Upper lobe of right lung (tissue), 1 donor: ENCODE data around the gene EXOC4. TPM values are rescaled to one million over a fixed set of nuclear protein-coding genes. Genes with fewer than 3 reads are reported as not detected.

ENCODE experiments used
- ATAC-seq: fragments of 200-7000 bp; cut with Tn5 transposase; one replicate; pipeline ENCODE4 v1.9.1; 2020; ENCODE audit warnings: mild to moderate bottlenecking, moderate library complexity
- DNase-seq: peaks from one replicate; pipeline ENCODE4 v3.0.0-alpha.2; 2020
- H3K27ac ChIP-seq: fragments of 200-600 bp; one replicate; pipeline ENCODE4 v1.8.0; 2022
- H3K27me3 ChIP-seq: fragments of 200-600 bp; one replicate; pipeline ENCODE4 v1.8.0; 2022; ENCODE audit warnings: mild to moderate bottlenecking
- H3K36me3 ChIP-seq: fragments of 200-600 bp; one replicate; pipeline ENCODE4 v1.8.0; 2022
- H3K4me1 ChIP-seq: fragments of 200-600 bp; one replicate; pipeline ENCODE4 v1.8.0; 2022
- H3K4me3 ChIP-seq: fragments of 200-600 bp; one replicate; pipeline ENCODE4 v1.8.0; 2022; ENCODE audit warnings: mild to moderate bottlenecking
- H3K9me3 ChIP-seq: fragments of 200-600 bp; one replicate; pipeline ENCODE4 v1.8.0; 2022
- CTCF ChIP-seq: fragments of 200-600 bp; IDR thresholded peaks from one replicate; pipeline ENCODE4 v1.8.0; 2022; ENCODE audit warnings: antibody characterized with exemption
- intact Hi-C: fragments of 100-400 bp; cut with DNase I; formaldehyde crosslinking; loops from one replicate; pipeline ENCODE4 v1.11.0; 2022
- total RNA-seq: library from RNA; stranded (reverse); fragmentation: NEBNext Ultra II Directional; extraction: Animal tissue kit (Norgen Biotek cat#: 25700); gene quantifications from one replicate; pipeline ENCODE4 v1.2.1, GENCODE V29; 2021
- donor health status: DM: no; HTN: yes; CAD: no; lungs with severe emphysema.

EXOC4 gene
- total RNA-seq, 1 donor from 2014 or later = 73.5 TPM

- H3K27ac ChIP-seq = no peak overlapping the region
- intact Hi-C loops = no loop called here
- no peak for TF ChIP-seq CTCF
- no peaks in the 10 kb centered on the region for H3K36me3 ChIP-seq
- no peak for ATAC-seq
- no peak for DNase-seq
- no peak overlapping the region for H3K4me3 ChIP-seq
- H3K4me1 ChIP-seq = no peaks in the 10 kb centered on the region
- H3K9me3 ChIP-seq = no peaks in the 10 kb centered on the region
- H3K27me3 ChIP-seq = no peaks in the 10 kb centered on the region
Observed at GRCh38 chr7:133804127-133804526, 551.2 kb downstream of the EXOC4 start.

DNA sequence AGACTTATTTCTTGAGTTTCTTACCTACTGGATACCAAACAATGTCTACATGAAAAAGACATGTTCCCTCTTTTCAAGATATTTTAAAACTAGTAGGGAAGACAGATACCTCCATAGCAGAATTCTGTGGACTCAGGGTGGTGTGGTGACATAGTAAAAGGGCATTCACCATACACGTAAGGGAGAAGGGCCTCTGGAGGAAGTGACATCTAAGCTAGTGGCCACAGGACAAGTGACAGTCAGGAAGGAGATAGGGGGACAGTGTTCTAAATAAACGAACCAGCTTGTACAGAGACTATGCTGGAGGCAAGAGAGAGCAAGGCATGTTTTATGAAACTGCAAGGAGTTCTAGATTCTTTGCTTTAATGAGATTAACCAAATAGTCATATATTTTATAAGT lies 552.5 kb downstream of the EXOC4 start:
- Histone ChIP-seq H3K27me3 (no peaks in the 10 kb centered on the region), H3K4me1 (no peaks in the 10 kb centered on the region)
- DNase-seq = no peak

DNA sequence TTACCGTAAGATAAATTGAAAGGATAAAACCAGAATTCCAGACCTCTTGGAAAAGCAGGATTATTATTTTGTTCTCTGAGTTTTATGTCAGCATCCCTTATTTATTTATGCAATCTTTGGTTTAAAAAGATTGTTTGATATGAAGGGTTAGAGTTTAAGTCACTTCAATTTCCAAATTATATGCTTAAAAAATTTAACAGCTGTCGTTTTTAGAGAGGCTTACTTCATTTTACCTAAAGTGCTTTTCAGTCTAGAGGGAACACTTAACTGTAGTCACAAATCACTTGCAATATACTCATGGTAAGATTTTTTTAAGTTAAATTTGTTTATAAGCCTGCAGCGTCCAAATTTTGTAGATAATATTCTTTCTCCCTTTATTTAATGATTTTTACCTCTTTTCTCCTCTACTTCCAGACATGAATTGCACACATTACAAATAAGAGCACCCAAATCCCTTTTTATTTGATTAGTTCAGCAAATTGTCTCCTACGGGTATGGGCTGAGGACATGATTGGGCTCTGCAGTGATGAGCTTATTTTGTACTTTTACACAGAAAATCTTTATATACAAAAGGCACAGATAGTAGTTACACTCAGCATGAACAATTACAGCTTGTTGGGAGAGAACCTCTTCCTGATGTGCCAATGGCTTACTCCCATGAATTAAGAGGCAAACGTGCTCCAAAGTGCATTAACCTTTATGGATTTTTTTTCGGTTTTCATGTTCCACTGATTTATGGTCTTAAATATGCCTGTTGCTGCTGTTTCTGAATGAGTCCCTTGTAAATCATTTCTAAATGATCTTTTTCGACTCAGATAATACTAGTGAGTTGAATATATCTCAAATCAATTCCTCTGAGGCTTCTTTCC lies 555.0 kb downstream of the EXOC4 start:
- H3K4me3 ChIP-seq = no peak overlapping the region
- no peaks in the 10 kb centered on the region for H3K9me3 ChIP-seq
- DNase-seq (no peak), ATAC-seq (no peak)
- no peak overlapping the region for H3K27ac ChIP-seq
- H3K36me3 ChIP-seq = no peaks in the 10 kb centered on the region
- no peaks in the 10 kb centered on the region for H3K27me3 ChIP-seq
- H3K4me1 ChIP-seq = no peaks in the 10 kb centered on the region
- intact Hi-C loops = no loop called here
- TF ChIP-seq CTCF = no peak

More for the DNA sequence above, 552.5 kb downstream of the EXOC4 start:
- no peak for TF ChIP-seq CTCF
- Histone ChIP-seq H3K9me3 (no peaks in the 10 kb centered on the region), H3K36me3 (no peaks in the 10 kb centered on the region), H3K4me3 (no peak overlapping the region), H3K27ac (no peak overlapping the region)
- intact Hi-C loops = no loop called here
- ATAC-seq = no peak

DNA sequence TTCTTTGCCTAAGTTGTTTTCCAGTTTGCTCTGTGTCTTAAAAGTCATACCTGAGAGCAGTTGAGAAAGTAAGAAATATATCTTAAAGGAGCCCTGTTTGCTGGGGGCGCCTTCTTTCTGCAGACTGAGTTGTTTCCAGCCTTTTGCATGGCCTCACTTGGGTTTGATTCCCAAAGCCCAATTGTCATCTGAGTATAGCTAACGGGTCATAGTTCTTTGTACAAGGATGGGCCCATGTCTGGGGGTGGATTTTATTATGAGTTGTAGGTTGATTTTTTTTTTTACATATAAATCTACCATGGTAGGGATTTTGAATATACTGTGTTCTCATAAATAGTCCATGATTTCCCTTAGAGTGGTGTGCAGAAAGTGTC lies 555.6 kb downstream of the EXOC4 start:
- intact Hi-C loops = no loop called here
- no peaks in the 10 kb centered on the region for H3K36me3 ChIP-seq
- no peaks in the 10 kb centered on the region for H3K4me1 ChIP-seq
- no peak for ATAC-seq
- H3K27ac ChIP-seq = no peak overlapping the region
- H3K9me3 ChIP-seq = no peaks in the 10 kb centered on the region
- no peak for DNase-seq
- no peak for TF ChIP-seq CTCF
- H3K4me3 ChIP-seq = no peak overlapping the region
- H3K27me3 ChIP-seq = no peaks in the 10 kb centered on the region

DNA sequence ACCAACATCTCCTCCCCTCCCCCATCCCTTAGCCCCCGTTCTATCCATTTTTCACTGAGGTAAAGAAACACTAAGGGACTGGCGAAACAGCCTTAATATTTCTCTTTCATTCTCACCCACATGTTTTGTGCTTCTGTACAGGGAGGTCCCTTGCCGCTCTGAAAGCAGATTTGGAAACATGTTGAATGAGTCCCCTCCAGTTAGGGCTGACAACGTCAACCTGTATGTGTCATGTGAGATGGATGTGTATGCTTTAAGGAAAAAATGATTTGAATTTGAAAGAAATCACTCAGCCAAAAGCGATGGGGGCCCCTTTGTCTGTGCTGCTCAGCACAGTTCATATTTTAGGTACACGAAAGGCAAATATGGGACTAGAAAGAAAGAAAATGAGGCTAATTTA lies 560.0 kb downstream of the EXOC4 start:
- no peak overlapping the region for H3K27ac ChIP-seq

More for the DNA sequence above, 560.0 kb downstream of the EXOC4 start:
- Histone ChIP-seq H3K36me3 (peaks cover 3% of the 10 kb centered on the region), H3K9me3 (no peaks in the 10 kb centered on the region), H3K4me1 (no peaks in the 10 kb centered on the region), H3K27me3 (no peaks in the 10 kb centered on the region), H3K4me3 (no peak overlapping the region)
- TF ChIP-seq CTCF = no peak
- intact Hi-C loops = no loop called here
- ATAC-seq = no peak
- no peak for DNase-seq
